Neutrophil (primary cell): ENCODE measurements around the gene RMDN2.

Source experiments
- H3K27ac ChIP-seq: fragments of 200-600 bp; sonication (generic); 2 replicates; pipeline ENCODE4 v1.5.1; 2016; ENCODE audit warnings: mild to moderate bottlenecking, moderate library complexity
- H3K27me3 ChIP-seq: fragments of 200-600 bp; sonication (generic); 2 replicates; pipeline ENCODE4 v1.6.0; 2016; ENCODE audit warnings: mild to moderate bottlenecking
- H3K36me3 ChIP-seq: fragments of 200-600 bp; sonication (generic); 2 replicates; pipeline ENCODE4 v1.5.1; 2017
- H3K4me1 ChIP-seq, 2 experiments: fragments of 200-600 bp in 1 of 2; sonication (generic) in 1 of 2; 1 replicate in 1 of 2; 2 replicates in 1 of 2; pipeline versions ENCODE4 v1.5.1 to v1.6.1; 2013 to 2016; ENCODE audit warnings: low read depth in 1 of 2, low read length in 1 of 2, mild to moderate bottlenecking in 1 of 2, moderate library complexity in 1 of 2; ENCODE audit not compliant: control insufficient read depth in 1 of 2, insufficient read depth in 1 of 2
- H3K4me3 ChIP-seq, 2 experiments: fragments of 200-600 bp in 1 of 2; sonication (generic) in 1 of 2; 1 replicate in 1 of 2; 2 replicates in 1 of 2; pipeline ENCODE4 v1.5.1; 2013 to 2016; ENCODE audit warnings: low read depth in 1 of 2, low read length in 1 of 2, mild to moderate bottlenecking in 1 of 2, moderate library complexity in 1 of 2
- H3K9me3 ChIP-seq: fragments of 200-600 bp; sonication (generic); 2 replicates; pipeline ENCODE4 v1.5.1; 2016
- TF ChIP-seq, protein P1 (sequence below): fragments of 200-600 bp; sonication (generic); IDR thresholded peaks from 2 replicates; pipeline ENCODE4 v1.5.1; 2016; ENCODE audit warnings: antibody characterized with exemption

RMDN2 gene

GRCh38 chr2:37925063-37925897 lies at the start of gene RMDN2:
TSS of gene RMDN2 (plus strand) at chr2:37925287. CDS start at chr2:37929278, 3,991 bp downstream.
- H3K36me3 ChIP-seq, result no peaks in the 10 kb centered on the region
- H3K27ac ChIP-seq, result peak within 1 kb of the TSS; percentile 94
- H3K9me3 ChIP-seq, result no peaks in the 10 kb centered on the region
- peak within 1 kb of the TSS; percentile 90 to 91 for H3K4me3 ChIP-seq
- TF ChIP-seq, protein P1, sequence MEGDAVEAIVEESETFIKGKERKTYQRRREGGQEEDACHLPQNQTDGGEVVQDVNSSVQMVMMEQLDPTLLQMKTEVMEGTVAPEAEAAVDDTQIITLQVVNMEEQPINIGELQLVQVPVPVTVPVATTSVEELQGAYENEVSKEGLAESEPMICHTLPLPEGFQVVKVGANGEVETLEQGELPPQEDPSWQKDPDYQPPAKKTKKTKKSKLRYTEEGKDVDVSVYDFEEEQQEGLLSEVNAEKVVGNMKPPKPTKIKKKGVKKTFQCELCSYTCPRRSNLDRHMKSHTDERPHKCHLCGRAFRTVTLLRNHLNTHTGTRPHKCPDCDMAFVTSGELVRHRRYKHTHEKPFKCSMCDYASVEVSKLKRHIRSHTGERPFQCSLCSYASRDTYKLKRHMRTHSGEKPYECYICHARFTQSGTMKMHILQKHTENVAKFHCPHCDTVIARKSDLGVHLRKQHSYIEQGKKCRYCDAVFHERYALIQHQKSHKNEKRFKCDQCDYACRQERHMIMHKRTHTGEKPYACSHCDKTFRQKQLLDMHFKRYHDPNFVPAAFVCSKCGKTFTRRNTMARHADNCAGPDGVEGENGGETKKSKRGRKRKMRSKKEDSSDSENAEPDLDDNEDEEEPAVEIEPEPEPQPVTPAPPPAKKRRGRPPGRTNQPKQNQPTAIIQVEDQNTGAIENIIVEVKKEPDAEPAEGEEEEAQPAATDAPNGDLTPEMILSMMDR, result peak; percentile 33
- peaks cover 21% of the 10 kb centered on the region for H3K27me3 ChIP-seq
- H3K4me1 ChIP-seq, result peaks cover 45 to 46% of the 10 kb centered on the region in 2 experiments

- H3K4me3 ChIP-seq, result no peak overlapping the region
- H3K27ac ChIP-seq, result no peak overlapping the region
- peaks cover 10% of the 10 kb centered on the region for H3K27me3 ChIP-seq
- H3K4me1 ChIP-seq, result no peaks in the 10 kb centered on the region
- TF ChIP-seq, protein P1, result no peak
- H3K36me3 ChIP-seq, result no peaks in the 10 kb centered on the region
- H3K9me3 ChIP-seq, result no peaks in the 10 kb centered on the region
Measured at GRCh38 chr2:37875403-37875906, 49.6 kb upstream of the RMDN2 start.

GRCh38 chr2:37876227-37876626 lies 48.9 kb upstream of the RMDN2 start:
- no peak overlapping the region for H3K27ac ChIP-seq
- H3K27me3 ChIP-seq, result peaks cover 15% of the 10 kb centered on the region
- TF ChIP-seq, protein P1, result no peak
- no peaks in the 10 kb centered on the region for H3K36me3 ChIP-seq
- no peaks in the 10 kb centered on the region for H3K9me3 ChIP-seq
- no peaks in the 10 kb centered on the region for H3K4me1 ChIP-seq
- no peak overlapping the region for H3K4me3 ChIP-seq

DNA sequence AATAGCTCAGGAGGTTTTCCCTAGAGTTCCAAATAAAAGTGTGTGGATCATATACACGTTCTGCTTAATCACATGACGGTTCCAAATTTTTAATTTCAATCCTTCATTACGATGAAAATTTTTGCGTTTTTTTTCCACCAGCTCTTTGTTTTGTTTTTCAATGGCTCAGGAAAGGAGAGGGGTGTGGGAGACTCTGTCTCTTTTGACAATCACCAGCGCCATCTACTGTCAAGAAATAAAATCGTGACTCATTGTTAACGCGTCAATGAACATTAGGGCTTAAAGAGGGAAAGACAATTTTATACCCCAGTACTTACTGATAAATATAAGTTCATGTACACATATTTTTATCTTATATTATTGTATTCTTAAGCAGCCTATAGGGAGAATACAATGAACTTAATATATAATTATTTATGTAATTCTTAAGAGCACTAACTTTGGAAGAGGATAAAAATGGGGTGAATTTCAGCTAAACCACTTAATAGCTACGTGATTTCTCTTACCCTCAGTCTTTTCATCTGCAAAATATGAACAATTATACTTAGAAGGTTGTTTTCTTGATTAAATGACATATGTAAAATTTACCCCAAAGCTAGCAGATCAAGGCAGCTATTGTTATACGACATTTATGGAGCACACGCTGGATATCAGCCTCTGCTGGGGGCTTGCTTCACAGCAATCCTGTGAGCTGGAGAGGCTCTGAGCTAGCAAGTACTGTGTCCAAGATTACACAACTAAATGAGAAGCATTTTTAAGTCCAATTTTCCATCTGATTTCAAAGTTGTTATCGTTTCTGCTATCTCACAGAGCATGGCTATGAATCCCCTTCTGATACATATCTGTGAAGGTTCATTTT lies 47.4 kb upstream of the RMDN2 start:
- TF ChIP-seq, protein P1, result peak; percentile 65
- Histone ChIP-seq H3K9me3 (no peaks in the 10 kb centered on the region), H3K27me3 (peaks cover 15% of the 10 kb centered on the region), H3K4me3 (no peak overlapping the region), H3K36me3 (no peaks in the 10 kb centered on the region), H3K4me1 (no peaks in the 10 kb centered on the region), H3K27ac (no peak overlapping the region)

GRCh38 chr2:37878536-37878935 lies 46.6 kb upstream of the RMDN2 start:
- Histone ChIP-seq H3K27ac (no peak overlapping the region), H3K9me3 (no peaks in the 10 kb centered on the region), H3K27me3 (peaks cover 15% of the 10 kb centered on the region), H3K36me3 (no peaks in the 10 kb centered on the region), H3K4me3 (no peak overlapping the region), H3K4me1 (no peaks in the 10 kb centered on the region)
- TF ChIP-seq, protein P1, result no peak
